ENCODE results near the gene CDCA8.

The CDCA8 gene

GRCh38 chr1:37741130-37741529 lies 48.8 kb downstream of the CDCA8 start:
- Histone ChIP-seq H3K36me3 (ENCODE audit: control insufficient read depth, insufficient read depth, low read length) (no peaks in the 10 kb centered on the region), H3K4me3 (replicated peaks; ENCODE audit: low read depth, low read length) (no peak overlapping the region), H3K27me3 (replicated peaks; ENCODE audit: control insufficient read depth, insufficient read depth, low read length) (no peaks in the 10 kb centered on the region)
- TF ChIP-seq CTCF (IDR thresholded peaks at IDR 0.05; ENCODE audit: insufficient read depth, low read length, poor library complexity, severe bottlenecking): no peak
- no peak for DNase-seq (ENCODE audit: extremely low read depth, insufficient read length)

DNA sequence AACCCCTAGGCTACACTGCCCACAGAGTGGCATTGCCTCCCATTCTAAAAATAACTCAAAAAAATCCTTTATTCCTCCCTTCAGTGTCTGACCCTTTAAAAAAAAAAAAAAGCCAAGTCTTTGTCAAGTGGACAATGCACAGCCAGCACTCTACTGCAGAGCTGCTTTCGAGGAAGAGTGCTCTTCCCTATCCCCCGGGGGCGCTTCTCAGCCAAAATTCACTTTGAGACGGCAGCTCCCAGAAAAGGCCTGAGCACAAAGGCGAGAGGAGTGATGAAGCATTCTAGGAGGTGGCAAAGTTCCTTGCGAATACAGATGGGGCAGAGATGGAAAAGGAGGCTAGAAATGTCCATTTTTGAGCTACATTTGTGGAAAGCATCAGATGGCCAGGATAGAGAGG lies 49.3 kb downstream of the CDCA8 start:
- TF ChIP-seq CTCF (IDR thresholded peaks at IDR 0.05; ENCODE audit: insufficient read depth, low read length, poor library complexity, severe bottlenecking): no peak
- H3K4me3 ChIP-seq (replicated peaks; ENCODE audit: low read depth, low read length): no peak overlapping the region
- H3K27me3 ChIP-seq (replicated peaks; ENCODE audit: control insufficient read depth, insufficient read depth, low read length): no peaks in the 10 kb centered on the region
- H3K36me3 ChIP-seq (ENCODE audit: control insufficient read depth, insufficient read depth, low read length): no peaks in the 10 kb centered on the region
- no peak for DNase-seq (ENCODE audit: extremely low read depth, insufficient read length)

DNA sequence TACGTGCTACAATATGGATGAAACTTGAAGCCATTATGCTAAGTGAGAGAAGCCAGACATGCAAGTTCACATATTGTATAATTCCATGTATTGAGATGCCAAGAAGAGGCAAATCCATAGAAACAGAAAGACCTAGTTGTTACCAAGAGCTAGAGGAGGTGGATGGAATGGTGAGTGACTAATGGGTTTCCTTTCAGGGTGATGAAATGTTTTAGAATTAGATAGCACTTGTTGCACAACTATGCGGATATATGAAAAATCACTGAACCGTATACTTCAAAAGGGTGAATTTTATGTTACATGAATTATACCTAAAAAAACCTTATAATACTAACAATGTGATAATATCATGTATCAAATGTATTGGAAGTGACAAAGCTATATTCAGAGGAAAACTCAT lies 54.5 kb downstream of the CDCA8 start:
- no peaks in the 10 kb centered on the region; the same call in 1 of the 2 replicates for H3K27me3 ChIP-seq (replicated peaks; ENCODE audit: control insufficient read depth, insufficient read depth, low read length)
- TF ChIP-seq CTCF (IDR thresholded peaks at IDR 0.05; ENCODE audit: insufficient read depth, low read length, poor library complexity, severe bottlenecking): no peak
- no peaks in the 10 kb centered on the region for H3K36me3 ChIP-seq (ENCODE audit: control insufficient read depth, insufficient read depth, low read length)
- no peak for DNase-seq (ENCODE audit: extremely low read depth, insufficient read length)
- H3K4me3 ChIP-seq (replicated peaks; ENCODE audit: low read depth, low read length): no peak overlapping the region

- Histone ChIP-seq H3K27me3 (replicated peaks; ENCODE audit: control insufficient read depth, insufficient read depth, low read length) (peaks cover 5% of the 10 kb centered on the region), H3K4me3 (replicated peaks; ENCODE audit: low read depth, low read length) (no peak overlapping the region), H3K36me3 (ENCODE audit: control insufficient read depth, insufficient read depth, low read length) (no peaks in the 10 kb centered on the region)
- TF ChIP-seq CTCF (IDR thresholded peaks at IDR 0.05; ENCODE audit: insufficient read depth, low read length, poor library complexity, severe bottlenecking): no peak
- no peak for DNase-seq (ENCODE audit: extremely low read depth, insufficient read length)
Measured at GRCh38 chr1:37748565-37748964, 56.2 kb downstream of the CDCA8 start.

DNA sequence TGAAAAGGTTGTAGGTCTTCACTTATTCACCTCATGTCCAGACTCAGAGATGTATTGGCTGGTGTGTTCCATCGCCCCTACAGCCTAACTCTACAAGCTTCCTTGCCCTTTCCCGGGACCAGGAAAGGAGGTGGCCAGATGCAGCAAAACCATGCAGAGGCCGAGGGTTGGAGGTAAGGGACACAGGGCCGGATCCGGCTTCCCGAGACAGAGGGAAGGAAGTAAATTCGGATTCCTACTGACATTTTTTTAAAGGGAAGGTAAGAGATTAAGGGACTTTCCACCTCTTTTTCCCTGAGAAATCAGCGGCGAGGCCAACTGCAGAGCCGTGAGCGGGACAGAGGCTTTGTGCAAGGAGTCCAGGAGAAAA lies 59.9 kb downstream of the CDCA8 start:
- TF ChIP-seq CTCF (IDR thresholded peaks at IDR 0.05; ENCODE audit: insufficient read depth, low read length, poor library complexity, severe bottlenecking): no peak
- no peak for DNase-seq (ENCODE audit: extremely low read depth, insufficient read length)

More for the DNA sequence above, 59.9 kb downstream of the CDCA8 start:
- Histone ChIP-seq H3K4me3 (replicated peaks; ENCODE audit: low read depth, low read length) (peak overlapping the region; percentile 30; the same call in 1 of the 2 replicates), H3K36me3 (ENCODE audit: control insufficient read depth, insufficient read depth, low read length) (no peaks in the 10 kb centered on the region), H3K27me3 (replicated peaks; ENCODE audit: control insufficient read depth, insufficient read depth, low read length) (peaks cover 5% of the 10 kb centered on the region)
